ENCODE results near the gene FLOT1. TPM values are rescaled to one million over a fixed set of nuclear protein-coding genes. Genes with fewer than 3 reads are reported as not detected.
A peak's percentile ranks its signal among the peaks of the same experiment; 100 is the strongest.

Gene FLOT1
- total and polyA plus RNA-seq, 2 of the 13 experiments (the other 11 are each of a cell fraction or from before 2014, with no cell fraction given) = 82.3 to 130 TPM

- TF ChIP-seq MXD3 (CRISPR knock-in tag; IDR thresholded peaks at IDR 0.05) (no peak), IKZF4 (CRISPR knock-in tag; IDR thresholded peaks at IDR 0.05; ENCODE audit: borderline replicate concordance, low read depth, not compliant biosample characterization) (no peak), ZSCAN12 (CRISPR knock-in tag; IDR thresholded peaks at IDR 0.05) (no peak), HDAC1 (CRISPR knock-in tag; IDR thresholded peaks at IDR 0.05) (peak; percentile 73), ZNF33B (CRISPR knock-in tag; IDR thresholded peaks at IDR 0.05) (peak; percentile 59; the same call in 1 of the 2 replicates), KAT8 (CRISPR knock-in tag; IDR thresholded peaks at IDR 0.05) (peak; percentile 80), ZNF883 (CRISPR knock-in tag; IDR thresholded peaks at IDR 0.05; ENCODE audit: not compliant biosample characterization) (no peak), ZNF33A (CRISPR knock-in tag; IDR thresholded peaks at IDR 0.05; ENCODE audit: borderline replicate concordance) (0 out of 2 replicates have a peak, but pooled peaks have one; percentile 62), REPIN1 (CRISPR knock-in tag; IDR thresholded peaks at IDR 0.05; ENCODE audit: borderline replicate concordance, low read depth) (no peak), ZNF792 (CRISPR knock-in tag; IDR thresholded peaks at IDR 0.05) (peak; percentile 67; the same call in 1 of the 2 replicates), MTF2 (CRISPR knock-in tag; IDR thresholded peaks at IDR 0.05; ENCODE audit: borderline replicate concordance) (no peak), NFAT5 (CRISPR knock-in tag; IDR thresholded peaks at IDR 0.05) (no peak), ZMAT5 (CRISPR knock-in tag; IDR thresholded peaks at IDR 0.05; ENCODE audit: borderline replicate concordance, low read depth) (no peak), HCFC1 (IDR thresholded peaks at IDR 0.05; ENCODE audit: low read depth, low read length) (peak; percentile 12; the same call in 1 of the 2 replicates), ZNF501 (CRISPR knock-in tag; IDR thresholded peaks at IDR 0.05) (peak; percentile 64; the same call in 1 of the 2 replicates), MLXIP (CRISPR knock-in tag; IDR thresholded peaks at IDR 0.05; ENCODE audit: borderline replicate concordance) (no peak; the same call in 1 of the 2 replicates), MAZ (IDR thresholded peaks at IDR 0.05; ENCODE audit: borderline replicate concordance, low read depth, low read length) (peak; percentile 68; the same call in 1 of the 2 replicates), MAZ (CRISPR knock-in tag; IDR thresholded peaks at IDR 0.05; ENCODE audit: low read depth) (peak; percentile 83)
Measured at GRCh38 chr6:30690403-30691207, 51.9 kb downstream of the FLOT1 start, which contains the start of gene NRM (continued).
